Caco-2 (cell line): Measurements from ENCODE around the gene ACTN1. TPM values are rescaled to one million over a fixed set of nuclear protein-coding genes. Genes with fewer than 3 reads are reported as not detected.

Source experiments
- BruUV-seq: library from RNA; stranded (reverse); fragments of 400-500 nt; replicated peaks from 2 replicates; lab custom pipeline; 2021; lab: Mats Ljungman, UMichigan
- CTCF ChIA-PET: fragments of 300-600 bp; sonication (Branson Sonifier 250); formaldehyde crosslinking; loops from one replicate; lab custom pipeline; 2022; ENCODE audit warnings: antibody characterized with exemption; lab: Charles Lee
- POLR2A ChIA-PET: fragments of 300-600 bp; sonication (Branson Sonifier 250); formaldehyde crosslinking; loops from one replicate; lab custom pipeline; 2022; ENCODE audit warnings: antibody characterized with exemption; lab: Charles Lee
- DNase-seq, 2 experiments: peaks; one replicate each; pipeline versions ENCODE4 v3.0.0 to v3.0.0-alpha.2; 2020 to 2022
- H3K27me3 ChIP-seq: replicated peaks from 2 replicates; pipeline ENCODE4 v1.6.0; 2011; ENCODE audit warnings: low read length; ENCODE audit not compliant: control insufficient read depth, insufficient read depth
- H3K36me3 ChIP-seq: 2 replicates; pipeline ENCODE4 v1.5.1; 2011; ENCODE audit warnings: low read length; ENCODE audit not compliant: control insufficient read depth, insufficient read depth
- H3K4me1 ChIP-seq: fragments of 250-450 bp; sonication (Bioruptor Pico); 2 replicates; pipeline ENCODE4 v1.5.1; 2020; ENCODE audit warnings: mild to moderate bottlenecking
- H3K4me3 ChIP-seq: 2 replicates; pipeline ENCODE4 v1.5.1; 2011; ENCODE audit warnings: low read depth, mild to moderate bottlenecking, control low read depth, low read length
- H3K9me3 ChIP-seq: fragments of 250-450 bp; sonication (Bioruptor Pico); 2 replicates; pipeline ENCODE4 v1.5.1; 2020; ENCODE audit warnings: mild to moderate bottlenecking, moderate library complexity
- H3K27ac Mint-ChIP-seq: one replicate; pipeline ENCODE4 v1.8.0; 2022; ENCODE audit warnings: mixed read lengths; ENCODE audit not compliant: unreplicated experiment
- H3K27me3 Mint-ChIP-seq: one replicate; pipeline ENCODE4 v1.8.0; 2022; ENCODE audit warnings: mixed read lengths; ENCODE audit not compliant: insufficient read depth, unreplicated experiment
- H3K36me3 Mint-ChIP-seq: one replicate; pipeline ENCODE4 v1.8.0; 2022; ENCODE audit warnings: mild to moderate bottlenecking, mixed read lengths; ENCODE audit not compliant: insufficient read depth, unreplicated experiment
- H3K4me1 Mint-ChIP-seq: one replicate; pipeline ENCODE4 v1.8.0; 2022; ENCODE audit warnings: low read depth, mixed read lengths; ENCODE audit not compliant: unreplicated experiment
- H3K4me3 Mint-ChIP-seq: one replicate; pipeline ENCODE4 v1.8.0; 2022; ENCODE audit warnings: mild to moderate bottlenecking, moderate library complexity, mixed read lengths; ENCODE audit not compliant: unreplicated experiment
- H3K9me3 Mint-ChIP-seq: one replicate; pipeline ENCODE4 v1.8.0; 2022; ENCODE audit warnings: mixed read lengths; ENCODE audit not compliant: unreplicated experiment
- intact Hi-C: fragments of 100-400 bp; cut with micrococcal nuclease; formaldehyde crosslinking; loops from one replicate; pipeline ENCODE4 v1.10.0; 2022; ENCODE audit not compliant: unreplicated experiment
- total RNA-seq: library from RNA; stranded (reverse); gene quantifications from 2 replicates; pipeline ENCODE4 v1.2.3, GENCODE V29; 2022
- TF ChIP-seq, protein P1 (sequence below), 2 experiments: fragments of 200-600 bp in 1 of 2; IDR thresholded peaks; 1 replicate in 1 of 2; 2 replicates in 1 of 2; pipeline versions ENCODE4 v1.5.1 to v1.8.0; 2011 to 2022; ENCODE audit warnings: antibody characterized with exemption in 1 of 2, control low read depth in 1 of 2, inconsistent platforms in 1 of 2, low read depth in 1 of 2, low read length in 1 of 2, mild to moderate bottlenecking in 1 of 2, moderate library complexity in 1 of 2; ENCODE audit not compliant: insufficient read depth in 1 of 2, severe bottlenecking in 1 of 2, unreplicated experiment in 1 of 2

ACTN1 gene
- total RNA-seq, 1 experiment from 2014 or later = 170 TPM

DNA sequence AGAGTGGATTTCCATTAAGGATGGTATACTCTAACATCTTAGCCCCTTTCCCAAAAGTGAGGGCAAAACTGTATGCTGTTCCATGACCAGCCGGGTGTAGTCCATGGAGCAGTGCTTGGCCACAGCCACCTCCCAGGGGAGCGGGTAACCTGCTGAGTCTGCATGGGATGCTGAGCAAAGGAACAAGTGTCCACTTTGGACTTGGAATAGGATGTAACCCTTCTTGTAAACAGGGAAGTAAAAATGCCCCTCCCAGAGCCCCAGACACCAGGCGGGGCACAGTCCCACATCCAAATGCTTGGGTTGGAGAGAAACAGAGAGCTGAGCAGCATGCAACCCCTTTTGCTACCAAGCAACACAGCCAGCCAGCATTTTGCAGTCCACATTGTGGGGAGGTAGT is 65.6 kb downstream of the ACTN1 start:
- BruUV-seq = no TSS peak
- Mint-ChIP-seq H3K27me3 (no peaks in the 10 kb centered on the region), H3K9me3 (no peaks in the 10 kb centered on the region), H3K36me3 (peaks cover 64% of the 10 kb centered on the region), H3K27ac (no peak overlapping the region), H3K4me3 (no peak overlapping the region), H3K4me1 (no peaks in the 10 kb centered on the region)
- Histone ChIP-seq H3K36me3 (no peaks in the 10 kb centered on the region; the same call in none of the 2 replicates), H3K4me3 (no peak overlapping the region), H3K9me3 (no peaks in the 10 kb centered on the region), H3K4me1 (no peaks in the 10 kb centered on the region), H3K27me3 (no peaks in the 10 kb centered on the region)
- ChIA-PET POLR2A (no interaction called here), CTCF (interaction anchor here (1.0 kb wide), 1 partner anchor 88 kb away, joined by 3 read pairs; no protein-coding TSS in a partner anchor)
- intact Hi-C loops = loop anchor here (5.0 kb wide), 1 partner anchor 64 kb away; the partner anchor contains the start of gene ACTN1
- no peak for DNase-seq
- TF ChIP-seq, protein P1, sequence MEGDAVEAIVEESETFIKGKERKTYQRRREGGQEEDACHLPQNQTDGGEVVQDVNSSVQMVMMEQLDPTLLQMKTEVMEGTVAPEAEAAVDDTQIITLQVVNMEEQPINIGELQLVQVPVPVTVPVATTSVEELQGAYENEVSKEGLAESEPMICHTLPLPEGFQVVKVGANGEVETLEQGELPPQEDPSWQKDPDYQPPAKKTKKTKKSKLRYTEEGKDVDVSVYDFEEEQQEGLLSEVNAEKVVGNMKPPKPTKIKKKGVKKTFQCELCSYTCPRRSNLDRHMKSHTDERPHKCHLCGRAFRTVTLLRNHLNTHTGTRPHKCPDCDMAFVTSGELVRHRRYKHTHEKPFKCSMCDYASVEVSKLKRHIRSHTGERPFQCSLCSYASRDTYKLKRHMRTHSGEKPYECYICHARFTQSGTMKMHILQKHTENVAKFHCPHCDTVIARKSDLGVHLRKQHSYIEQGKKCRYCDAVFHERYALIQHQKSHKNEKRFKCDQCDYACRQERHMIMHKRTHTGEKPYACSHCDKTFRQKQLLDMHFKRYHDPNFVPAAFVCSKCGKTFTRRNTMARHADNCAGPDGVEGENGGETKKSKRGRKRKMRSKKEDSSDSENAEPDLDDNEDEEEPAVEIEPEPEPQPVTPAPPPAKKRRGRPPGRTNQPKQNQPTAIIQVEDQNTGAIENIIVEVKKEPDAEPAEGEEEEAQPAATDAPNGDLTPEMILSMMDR (IDR thresholded peaks at IDR 0.05; ENCODE audit: insufficient read depth in 1 of 2, low read depth in 1 of 2, low read length in 1 of 2, severe bottlenecking in 1 of 2, unreplicated experiment in 1 of 2) = no peak

DNA sequence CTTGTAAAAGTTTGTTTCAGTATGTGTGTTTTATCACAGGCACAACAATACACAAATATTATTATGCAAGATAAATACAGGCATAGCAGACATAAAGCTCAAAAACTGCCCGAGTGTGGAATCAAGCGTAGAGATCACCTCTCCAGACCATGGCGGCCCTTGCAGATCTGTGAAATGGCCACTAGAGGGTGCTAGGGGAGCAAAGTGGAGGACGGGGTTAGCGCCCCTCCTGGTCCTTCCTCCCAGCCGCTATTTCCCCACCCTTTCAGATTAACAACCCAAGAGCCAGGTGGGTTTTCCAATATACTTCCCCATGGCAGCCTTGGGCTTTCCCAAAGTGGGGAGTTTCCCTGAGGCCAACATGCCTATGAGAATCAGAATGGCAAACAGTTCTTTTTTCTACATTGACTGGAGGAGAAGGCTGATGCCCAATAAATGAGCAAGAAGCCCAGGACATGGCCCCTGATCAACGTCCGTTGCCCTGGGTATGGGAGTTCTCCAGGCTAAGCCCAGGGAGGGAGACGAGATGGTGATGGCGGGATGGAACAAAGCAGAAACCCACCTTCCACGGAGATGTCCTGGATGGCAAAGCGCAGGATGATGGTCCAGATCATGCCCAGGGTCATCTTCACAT is 67.4 kb downstream of the ACTN1 start:
- no peaks in the 10 kb centered on the region for H3K9me3 Mint-ChIP-seq
- DNase-seq = peak; percentile 80 to 85
- peaks cover 64% of the 10 kb centered on the region for H3K36me3 Mint-ChIP-seq
- no peaks in the 10 kb centered on the region for H3K27me3 Mint-ChIP-seq
- no peaks in the 10 kb centered on the region for H3K4me1 Mint-ChIP-seq
- H3K27ac Mint-ChIP-seq = no peak overlapping the region
- TF ChIP-seq, protein P1 (IDR thresholded peaks at IDR 0.05; ENCODE audit: insufficient read depth in 1 of 2, low read depth in 1 of 2, low read length in 1 of 2, severe bottlenecking in 1 of 2, unreplicated experiment in 1 of 2) = peak; percentile 97 to 98
- intact Hi-C loops = loop anchor here (1.0 to 5.0 kb wide), 7 partner anchors 48 to 200 kb away; partner anchors contain the start of gene ACTN1
- Histone ChIP-seq H3K36me3 (peaks cover 1% of the 10 kb centered on the region), H3K4me3 (no peak overlapping the region), H3K27me3 (no peaks in the 10 kb centered on the region), H3K4me1 (no peaks in the 10 kb centered on the region), H3K9me3 (no peaks in the 10 kb centered on the region)
- no TSS peak for BruUV-seq
- H3K4me3 Mint-ChIP-seq = no peak overlapping the region
- POLR2A ChIA-PET = no interaction called here
- CTCF ChIA-PET = interaction anchor here (0.5 to 1.5 kb wide), 16 partner anchors 9 to 1063 kb away, joined by 3 to 8 read pairs (median 4); partner anchors contain the start of gene SRSF5

DNA sequence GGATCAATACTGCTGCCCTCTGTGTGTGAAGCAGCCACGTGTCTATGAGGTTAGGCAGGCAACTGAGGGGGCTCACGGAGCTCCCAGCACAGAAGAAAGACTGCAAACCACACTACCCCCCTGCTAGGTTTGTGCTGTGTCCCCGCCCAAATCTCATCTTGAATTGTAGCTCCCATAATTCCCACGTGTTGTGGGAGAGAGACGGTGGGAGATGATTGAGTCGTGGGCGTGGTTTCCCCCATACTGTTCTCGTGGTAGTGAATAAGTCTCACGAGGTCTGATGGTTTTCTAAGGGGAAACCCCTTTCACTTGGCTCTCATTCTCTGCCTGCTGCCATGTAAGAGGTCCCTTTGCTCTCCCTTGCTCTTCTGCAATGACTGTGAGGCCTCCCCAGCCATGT is 68.6 kb downstream of the ACTN1 start:
- Histone ChIP-seq H3K27me3 (no peaks in the 10 kb centered on the region), H3K9me3 (no peaks in the 10 kb centered on the region), H3K36me3 (peaks cover 1% of the 10 kb centered on the region), H3K4me1 (no peaks in the 10 kb centered on the region), H3K4me3 (no peak overlapping the region)
- ChIA-PET CTCF (interaction anchor here (0.7 to 1.5 kb wide), 5 partner anchors 49 to 772 kb away, joined by 3 to 7 read pairs (median 3); no protein-coding TSS in a partner anchor), POLR2A (no interaction called here)
- Mint-ChIP-seq H3K9me3 (no peaks in the 10 kb centered on the region), H3K27me3 (no peaks in the 10 kb centered on the region), H3K4me1 (no peaks in the 10 kb centered on the region), H3K27ac (no peak overlapping the region), H3K36me3 (peaks cover 66% of the 10 kb centered on the region), H3K4me3 (no peak overlapping the region)
- TF ChIP-seq, protein P1 (IDR thresholded peaks at IDR 0.05; ENCODE audit: insufficient read depth in 1 of 2, low read depth in 1 of 2, low read length in 1 of 2, severe bottlenecking in 1 of 2, unreplicated experiment in 1 of 2) = no peak
- no peak for DNase-seq
- intact Hi-C loops = loop anchor here (5.0 kb wide), 1 partner anchor 67 kb away; the partner anchor contains the start of gene ACTN1
- BruUV-seq = no TSS peak
